B cell (primary cell): ENCODE results near the gene SLC35A3. TPM values are rescaled to one million over a fixed set of nuclear protein-coding genes. Genes with fewer than 3 reads are reported as not detected.

Source experiments
- ATAC-seq: fragments of 200-7000 bp; cut with Tn5 transposase; one replicate; pipeline ENCODE4 v1.10.0; 2021; ENCODE audit warnings: low read depth, mild to moderate bottlenecking, moderate number of reproducible peaks, moderate library complexity
- CTCF ChIA-PET: fragments of 350-600 bp; sonication (Branson Sonifier 250); formaldehyde crosslinking; loops from one replicate; lab custom pipeline; 2021; ENCODE audit warnings: antibody characterized with exemption, inconsistent platforms; lab: Charles Lee
- POLR2A ChIA-PET: fragments of 350-600 bp; sonication (Branson Sonifier 250); formaldehyde crosslinking; loops from one replicate; lab custom pipeline; 2021; ENCODE audit warnings: antibody characterized with exemption; lab: Charles Lee
- DNase-seq: peaks from one replicate; pipeline ENCODE4 v3.0.0; 2013
- H2AFZ ChIP-seq: 2 replicates; pipeline ENCODE4 v1.6.1; 2012; ENCODE audit warnings: mild to moderate bottlenecking, low read depth, low read length; ENCODE audit not compliant: insufficient read depth, poor library complexity, severe bottlenecking
- H3K27ac ChIP-seq, 2 donors: 1 replicate in 1 of 2; 2 replicates in 1 of 2; pipeline ENCODE4 v1.5.1; 2012 to 2013; ENCODE audit warnings: low read length in 2 of 2, mild to moderate bottlenecking in 2 of 2, moderate library complexity in 1 of 2
- H3K27me3 ChIP-seq, 4 experiments: fragments of 200-600 bp in 1 of 4; sonication (generic) in 1 of 4; replicated peaks in 1 of 4; 1 replicate in 2 of 4; 2 replicates in 2 of 4; pipeline versions ENCODE4 v1.6.1 to v1.7.0; 2013 to 2016; ENCODE audit warnings: low read length in 3 of 4, mild to moderate bottlenecking in 2 of 4, mixed read lengths in 1 of 4, moderate library complexity in 1 of 4; ENCODE audit not compliant: insufficient read depth in 4 of 4, control insufficient read depth in 3 of 4; ENCODE audit errors: control extremely low read depth in 1 of 4
- H3K36me3 ChIP-seq, 2 experiments: replicated peaks in 1 of 2; 1 replicate in 1 of 2; 2 replicates in 1 of 2; pipeline versions ENCODE4 v1.6.1 to v1.7.1; 2013; ENCODE audit warnings: low read length in 1 of 2; ENCODE audit not compliant: insufficient read depth in 2 of 2, control insufficient read depth in 1 of 2; ENCODE audit errors: control extremely low read depth in 1 of 2, extremely low read depth in 1 of 2
- H3K4me1 ChIP-seq, 2 donors: fragments of 200-600 bp in 1 of 2; sonication (generic) in 1 of 2; 1 replicate in 1 of 2; 2 replicates in 1 of 2; pipeline versions ENCODE4 v1.5.1 to v1.6.1; 2013 to 2017; ENCODE audit warnings: low read length in 2 of 2; ENCODE audit not compliant: control insufficient read depth in 2 of 2, insufficient read depth in 2 of 2
- H3K4me2 ChIP-seq: replicated peaks from 2 replicates; pipeline ENCODE3; 2012; ENCODE audit warnings: mild to moderate bottlenecking, low read depth, low read length; ENCODE audit not compliant: poor library complexity, severe bottlenecking
- H3K4me3 ChIP-seq, 5 experiments: fragments of 200-600 bp in 1 of 5; sonication (generic) in 1 of 5; 1 replicate in 3 of 5; 2 replicates in 2 of 5; pipeline versions ENCODE4 v1.5.1 to v1.7.0; 2011 to 2016; ENCODE audit warnings: low read length in 4 of 5, mild to moderate bottlenecking in 4 of 5, low read depth in 2 of 5, control low read depth in 1 of 5, moderate library complexity in 1 of 5; ENCODE audit not compliant: insufficient read depth in 1 of 5; ENCODE audit errors: control extremely low read depth in 1 of 5, extremely low read depth in 1 of 5
- H3K79me2 ChIP-seq: fragments of 200-600 bp; sonication (generic); one replicate; pipeline ENCODE4 v1.6.0; 2016; ENCODE audit warnings: low read length; ENCODE audit not compliant: control insufficient read depth, insufficient read depth
- H3K9ac ChIP-seq: fragments of 200-600 bp; sonication (generic); 2 replicates; pipeline ENCODE4 v1.6.1; 2017; ENCODE audit warnings: mild to moderate bottlenecking, low read length, moderate library complexity
- H3K9me3 ChIP-seq, 3 donors: one replicate each; pipeline versions ENCODE4 v1.6.1 to v1.7.1; 2013; ENCODE audit warnings: low read length in 2 of 3; ENCODE audit not compliant: control insufficient read depth in 2 of 3, insufficient read depth in 1 of 3; ENCODE audit errors: control extremely low read depth in 1 of 3
- H4K20me1 ChIP-seq: 2 replicates; pipeline ENCODE4 v1.6.0; 2012; ENCODE audit warnings: mild to moderate bottlenecking, low read length; ENCODE audit not compliant: insufficient read depth, control insufficient read depth, poor library complexity, severe bottlenecking
- H3K27ac Mint-ChIP-seq: one replicate; pipeline ENCODE4 v1.8.0; 2021; ENCODE audit warnings: mixed read lengths
- H3K27me3 Mint-ChIP-seq: one replicate; pipeline ENCODE4 v1.8.0; 2021; ENCODE audit warnings: mixed read lengths
- H3K4me1 Mint-ChIP-seq: one replicate; pipeline ENCODE4 v1.8.0; 2021; ENCODE audit warnings: mixed read lengths
- H3K4me3 Mint-ChIP-seq: one replicate; pipeline ENCODE4 v1.8.0; 2021; ENCODE audit warnings: mixed read lengths
- H3K9me3 Mint-ChIP-seq: one replicate; pipeline ENCODE4 v1.8.0; 2022; ENCODE audit warnings: mixed read lengths; ENCODE audit not compliant: insufficient read depth
- EZH2 ChIP-seq: IDR thresholded peaks from 2 replicates; pipeline ENCODE4 v1.6.1; 2012; ENCODE audit warnings: borderline replicate concordance, low read depth, mild to moderate bottlenecking, moderate library complexity, low read length; ENCODE audit not compliant: insufficient read depth, poor library complexity, severe bottlenecking
- WGBS: methylation state at CpG from one replicate; pipeline ENCODE4 v1.1.5; 2013; ENCODE audit warnings: missing lambda C conversion rate; ENCODE audit not compliant: insufficient coverage; 5-methylcytosine and 5-hydroxymethylcytosine counted together
- intact Hi-C: fragments of 100-400 bp; cut with micrococcal nuclease; formaldehyde crosslinking; loops from one replicate; pipeline ENCODE4 v1.10.0; 2022
- polyA plus RNA-seq: library from polyadenylated mRNA; depleted of rRNA; stranded (reverse); fragments of >200 nt; gene quantifications from 2 replicates; pipeline ENCODE4 v1.2.3, GENCODE V29; 2012
- total RNA-seq, 2 donors: library from RNA; stranded (reverse); fragments of 120-200 nt in 1 of 2; gene quantifications; 1 replicate in 1 of 2; 2 replicates in 1 of 2; pipeline versions ENCODE4 v1.2.3 to v1.2.4, GENCODE V29; 2013 to 2022
- TF ChIP-seq, protein P1 (sequence below): fragments of 200-600 bp; IDR thresholded peaks from one replicate; pipeline ENCODE4 v1.8.0; 2022; ENCODE audit warnings: antibody characterized with exemption, mild to moderate bottlenecking

Gene SLC35A3
- total and polyA plus RNA-seq, 2 donors (not counting 1 experiment from before 2014, with no cell fraction given), result 10.7 to 30.2 TPM

GRCh38 chr1:100037656-100037926 is 67.8 kb downstream of the SLC35A3 start:
- Histone ChIP-seq H3K4me2 (peak overlapping the region; percentile 76), H3K9me3 (no peaks in the 10 kb centered on the region), H3K27me3 (no peaks in the 10 kb centered on the region), H3K9ac (peak overlapping the region; percentile 87), H3K36me3 (no peaks in the 10 kb centered on the region), H3K4me3 (peak overlapping the region; percentile 87 to 99 (median 97)), H3K79me2 (peaks cover 58% of the 10 kb centered on the region), H2AFZ (peak overlapping the region; percentile 78), H3K27ac (peak overlapping the region; percentile 96 to 99), H4K20me1 (no peaks in the 10 kb centered on the region), H3K4me1 (peaks cover 28 to 36% of the 10 kb centered on the region in 2 donors)
- peak overlapping the region; percentile 94 for H3K27ac Mint-ChIP-seq
- peak overlapping the region; percentile 92 for H3K4me3 Mint-ChIP-seq
- DNase-seq (no peak), ATAC-seq (no peak)
- CTCF ChIA-PET, result interaction anchor here (1.5 kb wide), 1 partner anchor 68 kb away, joined by 4 read pairs; the partner anchor contains the start of gene SLC35A3
- intact Hi-C loops, result loop anchor here (2.0 to 10.0 kb wide), 4 partner anchors 67 to 1165 kb away; partner anchors contain the start of gene DBT
- POLR2A ChIA-PET, result interaction anchor here (0.6 to 1.5 kb wide), 5 partner anchors 9 to 1272 kb away, joined by 3 to 4 read pairs (median 4); partner anchors contain the start of genes DBT, SASS6 and TRMT13
- WGBS, result 0% methylated on average over 7 of the region's 8 CpGs
- peaks cover 37% of the 10 kb centered on the region for H3K4me1 Mint-ChIP-seq
- H3K9me3 Mint-ChIP-seq, result no peaks in the 10 kb centered on the region
- TF ChIP-seq, protein P1, sequence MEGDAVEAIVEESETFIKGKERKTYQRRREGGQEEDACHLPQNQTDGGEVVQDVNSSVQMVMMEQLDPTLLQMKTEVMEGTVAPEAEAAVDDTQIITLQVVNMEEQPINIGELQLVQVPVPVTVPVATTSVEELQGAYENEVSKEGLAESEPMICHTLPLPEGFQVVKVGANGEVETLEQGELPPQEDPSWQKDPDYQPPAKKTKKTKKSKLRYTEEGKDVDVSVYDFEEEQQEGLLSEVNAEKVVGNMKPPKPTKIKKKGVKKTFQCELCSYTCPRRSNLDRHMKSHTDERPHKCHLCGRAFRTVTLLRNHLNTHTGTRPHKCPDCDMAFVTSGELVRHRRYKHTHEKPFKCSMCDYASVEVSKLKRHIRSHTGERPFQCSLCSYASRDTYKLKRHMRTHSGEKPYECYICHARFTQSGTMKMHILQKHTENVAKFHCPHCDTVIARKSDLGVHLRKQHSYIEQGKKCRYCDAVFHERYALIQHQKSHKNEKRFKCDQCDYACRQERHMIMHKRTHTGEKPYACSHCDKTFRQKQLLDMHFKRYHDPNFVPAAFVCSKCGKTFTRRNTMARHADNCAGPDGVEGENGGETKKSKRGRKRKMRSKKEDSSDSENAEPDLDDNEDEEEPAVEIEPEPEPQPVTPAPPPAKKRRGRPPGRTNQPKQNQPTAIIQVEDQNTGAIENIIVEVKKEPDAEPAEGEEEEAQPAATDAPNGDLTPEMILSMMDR, result no peak
- TF ChIP-seq EZH2, result no peak
- no peaks in the 10 kb centered on the region for H3K27me3 Mint-ChIP-seq

- ATAC-seq (peak; percentile 93), DNase-seq (peak; percentile 93)
- Histone ChIP-seq H3K9ac (peak overlapping the region; percentile 87), H3K9me3 (no peaks in the 10 kb centered on the region), H3K36me3 (no peaks in the 10 kb centered on the region), H3K4me1 (peaks cover 28 to 40% of the 10 kb centered on the region in 2 donors), H3K79me2 (peaks cover 62% of the 10 kb centered on the region), H2AFZ (peak overlapping the region; percentile 78), H3K4me3 (peak overlapping the region; percentile 87 to 99 (median 97)), H3K4me2 (peak overlapping the region; percentile 76), H3K27ac (peak overlapping the region; percentile 96 to 99), H3K27me3 (no peaks in the 10 kb centered on the region), H4K20me1 (no peaks in the 10 kb centered on the region)
- H3K9me3 Mint-ChIP-seq, result no peaks in the 10 kb centered on the region
- CTCF ChIA-PET, result interaction anchor here (1.5 kb wide), 1 partner anchor 68 kb away, joined by 4 read pairs; the partner anchor contains the start of gene SLC35A3
- H3K4me1 Mint-ChIP-seq, result peaks cover 42% of the 10 kb centered on the region
- intact Hi-C loops, result loop anchor here (1.0 to 10.0 kb wide), 10 partner anchors 8 to 1166 kb away; partner anchors contain the start of genes AGL, CDC14A, DBT and RTCA
- POLR2A ChIA-PET, result interaction anchor here (0.6 to 1.5 kb wide), 5 partner anchors 9 to 212 kb away, joined by 3 to 4 read pairs (median 4); partner anchors contain the start of genes DBT, SASS6 and TRMT13
- H3K4me3 Mint-ChIP-seq, result peak overlapping the region; percentile 92
- under 1% methylated on average over 87 of the region's 87 CpGs for WGBS
- no peaks in the 10 kb centered on the region for H3K27me3 Mint-ChIP-seq
- peak overlapping the region; percentile 94 for H3K27ac Mint-ChIP-seq
- no peak for TF ChIP-seq EZH2
- TF ChIP-seq, protein P1, result no peak
Measured at GRCh38 chr1:100037927-100038659, 68.3 kb downstream of the SLC35A3 start.
